AG04450 (cell line): Measurements from ENCODE around the gene PALM. TPM values are rescaled to one million over a fixed set of nuclear protein-coding genes. Genes with fewer than 3 reads are reported as not detected.

Experiments used
- CTCF ChIA-PET: fragments of 300-600, 350-600 bp; formaldehyde crosslinking; extraction: SDS; loops from one replicate; lab custom pipeline; 2022; ENCODE audit warnings: antibody characterized with exemption, inconsistent platforms; lab: Charles Lee
- POLR2A ChIA-PET: fragments of 350-600 bp; formaldehyde crosslinking; extraction: SDS; loops from one replicate; lab custom pipeline; 2021; ENCODE audit warnings: antibody characterized with exemption, inconsistent platforms; lab: Yijun Ruan, JAX
- DNase-seq: peaks from one replicate; pipeline ENCODE4 v3.0.0-alpha.2; 2011; ENCODE audit warnings: low read depth, low spot score
- H3K27ac ChIP-seq: one replicate; pipeline ENCODE4 v1.5.1; 2012; ENCODE audit warnings: low read depth, low read length, control low read depth
- H3K27me3 ChIP-seq: one replicate; pipeline ENCODE4 v1.6.0; 2012; ENCODE audit warnings: low read length; ENCODE audit not compliant: control insufficient read depth, insufficient read depth
- H3K4me3 ChIP-seq: 2 replicates; pipeline ENCODE4 v1.5.1; 2011; ENCODE audit warnings: mild to moderate bottlenecking, low read depth, low read length, control low read depth
- H3K9me3 ChIP-seq: 2 replicates; pipeline ENCODE4 v1.5.1; 2012; ENCODE audit warnings: low read length; ENCODE audit not compliant: control insufficient read depth, insufficient read depth
- polyA plus RNA-seq: library from polyadenylated mRNA; depleted of rRNA; stranded (reverse); fragments of >200 nt; gene quantifications from 2 replicates; pipeline ENCODE4 v1.2.3, GENCODE V29; 2011
- TF ChIP-seq, protein P1 (sequence below): IDR thresholded peaks from 2 replicates; pipeline ENCODE4 v1.5.1; 2011; ENCODE audit warnings: low read depth, low read length, control low read depth, inconsistent platforms

PALM gene
- polyA plus RNA-seq, 1 experiment: 1.8 TPM

DNA sequence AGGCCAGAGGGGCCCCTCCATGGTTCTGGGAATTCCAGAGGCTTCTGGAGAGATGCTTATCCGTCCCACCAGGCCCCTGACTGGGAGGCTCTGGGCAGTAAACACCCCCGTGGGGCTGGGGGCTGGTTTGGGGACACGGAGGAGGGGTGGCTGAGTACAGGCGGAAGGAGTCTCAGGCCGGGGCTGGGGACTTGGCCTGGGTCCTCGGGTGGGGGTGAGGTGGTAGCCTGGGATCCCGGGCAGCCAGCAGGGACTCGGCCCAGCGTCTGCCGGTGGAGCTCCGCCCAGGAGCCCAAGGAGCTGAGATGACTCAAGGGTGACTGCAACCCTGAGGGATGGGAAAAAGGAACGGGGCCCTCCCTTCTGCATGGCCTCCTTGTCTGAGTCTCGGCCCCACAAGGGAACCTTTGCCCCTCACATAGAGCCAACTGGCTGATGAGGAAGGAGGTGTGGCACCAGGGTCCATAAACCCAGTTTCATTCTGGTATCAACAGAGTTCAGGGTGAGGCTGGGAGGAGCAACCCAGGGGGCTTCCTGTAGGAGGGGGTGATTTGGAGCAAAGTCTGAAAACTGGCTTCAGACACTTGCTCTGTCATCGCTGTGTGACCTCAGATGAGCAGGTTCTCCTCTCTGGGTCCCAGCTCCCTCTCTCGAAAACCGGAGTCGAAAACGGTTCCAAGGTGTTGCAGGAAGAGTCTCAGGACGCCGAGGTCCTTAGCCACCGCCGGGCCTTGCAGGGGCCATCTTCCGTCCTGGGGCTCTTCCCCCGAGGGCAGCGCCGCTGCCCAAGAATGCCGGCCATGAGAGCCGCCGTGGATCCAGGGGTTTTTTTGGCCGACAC lies 43.0 kb downstream of the PALM start:
- DNase-seq: peak; percentile 45
- Histone ChIP-seq H3K27ac (peak overlapping the region; percentile 87), H3K27me3 (no peaks in the 10 kb centered on the region), H3K9me3 (peaks cover 21% of the 10 kb centered on the region), H3K4me3 (no peak overlapping the region)
- ChIA-PET POLR2A (interaction anchor here (0.6 to 1.4 kb wide), 3 partner anchors 12 to 276 kb away, joined by 3 read pairs; no protein-coding TSS in a partner anchor), CTCF (no interaction called here)
- TF ChIP-seq, protein P1, sequence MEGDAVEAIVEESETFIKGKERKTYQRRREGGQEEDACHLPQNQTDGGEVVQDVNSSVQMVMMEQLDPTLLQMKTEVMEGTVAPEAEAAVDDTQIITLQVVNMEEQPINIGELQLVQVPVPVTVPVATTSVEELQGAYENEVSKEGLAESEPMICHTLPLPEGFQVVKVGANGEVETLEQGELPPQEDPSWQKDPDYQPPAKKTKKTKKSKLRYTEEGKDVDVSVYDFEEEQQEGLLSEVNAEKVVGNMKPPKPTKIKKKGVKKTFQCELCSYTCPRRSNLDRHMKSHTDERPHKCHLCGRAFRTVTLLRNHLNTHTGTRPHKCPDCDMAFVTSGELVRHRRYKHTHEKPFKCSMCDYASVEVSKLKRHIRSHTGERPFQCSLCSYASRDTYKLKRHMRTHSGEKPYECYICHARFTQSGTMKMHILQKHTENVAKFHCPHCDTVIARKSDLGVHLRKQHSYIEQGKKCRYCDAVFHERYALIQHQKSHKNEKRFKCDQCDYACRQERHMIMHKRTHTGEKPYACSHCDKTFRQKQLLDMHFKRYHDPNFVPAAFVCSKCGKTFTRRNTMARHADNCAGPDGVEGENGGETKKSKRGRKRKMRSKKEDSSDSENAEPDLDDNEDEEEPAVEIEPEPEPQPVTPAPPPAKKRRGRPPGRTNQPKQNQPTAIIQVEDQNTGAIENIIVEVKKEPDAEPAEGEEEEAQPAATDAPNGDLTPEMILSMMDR: no peak

DNA sequence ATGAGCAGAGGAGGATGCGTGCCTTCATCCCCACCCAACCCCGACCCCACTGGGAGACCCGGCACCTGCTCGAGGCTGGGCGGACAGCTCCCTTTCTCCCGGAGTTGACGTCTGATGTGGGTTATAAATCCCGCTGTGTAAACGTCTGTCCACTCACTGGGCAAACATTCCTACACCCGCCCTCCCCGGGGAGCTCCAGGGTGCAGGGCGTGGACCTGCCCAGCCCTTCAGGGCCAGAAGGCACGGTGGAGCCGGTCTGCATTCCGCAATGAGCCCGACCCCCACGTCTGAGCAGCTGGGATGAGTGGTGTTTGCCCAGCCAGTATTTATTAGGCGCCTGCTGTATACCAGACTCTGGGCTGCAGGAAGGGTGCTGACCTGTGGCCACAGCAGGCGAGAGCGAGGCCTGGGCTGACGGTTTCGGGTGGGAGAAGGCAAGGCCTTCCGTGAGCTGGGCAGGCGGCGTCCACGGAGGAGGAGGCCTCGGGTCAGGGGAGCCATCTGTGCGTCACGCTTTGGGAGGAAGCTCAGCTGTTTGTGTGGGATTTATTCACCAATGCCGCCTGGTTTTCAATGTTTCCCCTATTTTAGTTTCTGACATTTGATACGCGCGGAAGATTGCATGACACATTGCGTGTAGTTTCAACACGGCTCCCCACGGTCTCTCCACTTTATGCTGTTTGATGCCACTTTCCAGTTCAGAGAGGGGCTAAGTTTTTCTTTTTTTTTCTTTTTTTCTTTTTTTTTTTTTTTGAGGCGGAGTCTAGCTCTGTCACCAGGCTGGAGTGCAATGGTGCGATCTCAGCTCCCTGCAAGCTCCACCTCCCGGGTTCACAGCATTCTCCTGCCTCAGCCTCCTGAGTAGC lies 44.1 kb downstream of the PALM start:
- CTCF ChIA-PET: interaction anchor here (0.6 to 1.5 kb wide), 3 partner anchors 17 to 146 kb away, joined by 3 to 11 read pairs (median 5); no protein-coding TSS in a partner anchor

DNA sequence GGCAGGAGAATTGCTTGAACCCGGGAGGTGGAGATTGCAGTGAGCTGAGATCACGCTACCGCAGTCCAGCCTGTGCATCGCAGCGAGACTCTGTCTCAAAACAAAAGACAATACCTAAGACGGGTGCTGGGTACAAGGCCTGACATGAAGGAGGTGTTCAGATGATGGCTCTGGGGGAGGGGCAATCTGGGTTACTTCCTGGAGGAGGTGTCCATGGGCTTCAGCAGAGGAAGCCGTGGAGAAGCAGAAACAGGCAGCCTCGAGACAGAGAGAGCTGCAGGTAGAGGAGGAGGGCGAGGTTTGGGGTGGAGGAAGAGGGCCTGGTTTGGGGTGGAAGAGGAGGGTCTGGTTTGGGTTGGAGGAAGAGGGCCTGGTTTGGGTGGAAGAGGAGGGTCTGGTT lies 45.8 kb downstream of the PALM start:
- DNase-seq: no peak
- Histone ChIP-seq H3K27me3 (no peaks in the 10 kb centered on the region), H3K27ac (no peak overlapping the region), H3K9me3 (peaks cover 22% of the 10 kb centered on the region), H3K4me3 (no peak overlapping the region)
- CTCF ChIA-PET: no interaction called here
- TF ChIP-seq, protein P1: no peak
- POLR2A ChIA-PET: no interaction called here

More for the DNA sequence above, 44.1 kb downstream of the PALM start:
- POLR2A ChIA-PET: interaction anchor here (0.6 to 1.4 kb wide), 9 partner anchors 10 to 1700 kb away, joined by 3 to 5 read pairs (median 3); partner anchors contain the start of gene GPX4
- Histone ChIP-seq H3K27me3 (no peaks in the 10 kb centered on the region), H3K4me3 (no peak overlapping the region), H3K27ac (peak overlapping the region; percentile 98), H3K9me3 (peaks cover 21% of the 10 kb centered on the region)
- TF ChIP-seq, protein P1: no peak
- DNase-seq: peak; percentile 69

DNA sequence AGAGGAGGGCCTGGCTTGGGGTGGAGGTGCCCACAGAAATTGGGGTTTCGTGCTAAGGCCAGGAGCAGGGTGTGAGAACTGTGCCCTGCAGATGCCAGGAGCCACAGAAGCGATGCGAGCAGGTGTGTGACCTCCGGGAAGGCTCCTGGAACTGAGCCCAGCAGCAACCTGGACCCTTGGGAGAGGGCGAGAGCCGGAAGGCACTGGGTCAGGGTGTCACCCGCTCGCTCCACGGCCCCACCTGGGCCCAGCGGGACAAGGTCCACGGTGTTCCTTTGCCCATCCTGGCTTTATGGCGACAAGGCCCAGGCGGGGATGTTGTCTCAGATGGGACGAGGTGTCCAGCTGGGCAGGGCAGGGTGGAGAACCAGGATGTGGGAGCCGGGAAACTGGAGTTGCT lies 46.3 kb downstream of the PALM start:
- CTCF ChIA-PET: interaction anchor here (1.4 kb wide), 1 partner anchor 15 kb away, joined by 4 read pairs; no protein-coding TSS in a partner anchor
- H3K9me3 ChIP-seq: peaks cover 22% of the 10 kb centered on the region
- no peak overlapping the region for H3K4me3 ChIP-seq
- H3K27me3 ChIP-seq: no peaks in the 10 kb centered on the region
- DNase-seq: no peak
- H3K27ac ChIP-seq: no peak overlapping the region
- TF ChIP-seq, protein P1: no peak
- POLR2A ChIA-PET: no interaction called here
